IMR-90 (cell line): ENCODE data around the gene STT3A. TPM values are rescaled to one million over a fixed set of nuclear protein-coding genes. Genes with fewer than 3 reads are reported as not detected.

Experiments
- ATAC-seq: fragments of 200-7000 bp; cut with Tn5 transposase; 2 replicates; pipeline ENCODE4 v1.9.1; 2020; ENCODE audit warnings: low read depth, mild to moderate bottlenecking, moderate library complexity
- BruUV-seq: library from RNA; stranded (reverse); fragments of 400-500 nt; replicated peaks from 2 replicates; lab custom pipeline; 2021; lab: Mats Ljungman, UMichigan
- CTCF ChIA-PET: fragments of 300-600 bp; formaldehyde crosslinking; extraction: SDS; loops from one replicate; lab custom pipeline; 2021; ENCODE audit warnings: antibody characterized with exemption; lab: Yijun Ruan, JAX
- POLR2A ChIA-PET: fragments of 300-600 bp; sonication (Branson Sonifier 250); formaldehyde crosslinking; loops from one replicate; lab custom pipeline; 2022; ENCODE audit warnings: antibody characterized with exemption; ENCODE audit not compliant: unreplicated experiment; lab: Charles Lee
- DNase-seq: peaks from one replicate; pipeline ENCODE4 v3.0.0; 2013
- H2AFZ ChIP-seq: replicated peaks from 2 replicates; pipeline ENCODE3; 2013; ENCODE audit warnings: low read length, mild to moderate bottlenecking; ENCODE audit not compliant: poor library complexity
- H2AK5ac ChIP-seq: 2 replicates; pipeline ENCODE4 v1.6.1; 2013; ENCODE audit warnings: low read depth, low read length, inconsistent platforms
- H2AK9ac ChIP-seq: replicated peaks from 2 replicates; pipeline ENCODE3; 2013; ENCODE audit warnings: mild to moderate bottlenecking, low read depth, low read length, moderate library complexity; ENCODE audit not compliant: poor library complexity
- H2BK120ac ChIP-seq: 2 replicates; pipeline ENCODE4 v1.6.1; 2013; ENCODE audit warnings: low read depth, low read length, inconsistent platforms
- H2BK15ac ChIP-seq: 3 replicates; pipeline ENCODE4 v1.6.1; 2013; ENCODE audit warnings: low read depth, low read length, inconsistent platforms
- H2BK20ac ChIP-seq: 2 replicates; pipeline ENCODE4 v1.6.1; 2013; ENCODE audit warnings: low read depth, mild to moderate bottlenecking, inconsistent platforms, low read length, moderate library complexity
- H2BK5ac ChIP-seq: 2 replicates; pipeline ENCODE4 v1.6.1; 2013; ENCODE audit warnings: mild to moderate bottlenecking, low read depth, low read length, inconsistent platforms; ENCODE audit not compliant: poor library complexity, severe bottlenecking
- H3K14ac ChIP-seq: replicated peaks from 2 replicates; pipeline ENCODE4 v1.6.1; 2013; ENCODE audit warnings: low read depth, low read length, inconsistent platforms
- H3K18ac ChIP-seq: 2 replicates; pipeline ENCODE4 v1.6.1; 2013; ENCODE audit warnings: low read depth, low read length, control low read depth
- H3K23ac ChIP-seq: 2 replicates; pipeline ENCODE4 v1.6.1; 2013; ENCODE audit warnings: low read depth, low read length, inconsistent platforms
- H3K27ac ChIP-seq: 2 replicates; pipeline ENCODE4 v1.5.1; 2013; ENCODE audit warnings: mild to moderate bottlenecking, control low read depth, low read length; ENCODE audit not compliant: insufficient read depth
- H3K27me3 ChIP-seq: 2 replicates; pipeline ENCODE4 v1.6.1; 2013; ENCODE audit warnings: low read length; ENCODE audit not compliant: control insufficient read depth, insufficient read depth
- H3K36me3 ChIP-seq: 2 replicates; pipeline ENCODE4 v1.6.1; 2013; ENCODE audit warnings: low read length, mixed read lengths; ENCODE audit not compliant: control insufficient read depth, insufficient read depth
- H3K4ac ChIP-seq: 2 replicates; pipeline ENCODE4 v1.6.1; 2013; ENCODE audit warnings: low read depth, low read length, inconsistent platforms
- H3K4me1 ChIP-seq: 2 replicates; pipeline ENCODE4 v1.6.1; 2013; ENCODE audit warnings: low read length, mixed read lengths; ENCODE audit not compliant: control insufficient read depth, insufficient read depth
- H3K4me2 ChIP-seq: 2 replicates; pipeline ENCODE4 v1.6.1; 2013; ENCODE audit warnings: low read depth, mild to moderate bottlenecking, control low read depth, low read length, moderate library complexity
- H3K4me3 ChIP-seq: 2 replicates; pipeline ENCODE4 v1.5.1; 2013; ENCODE audit warnings: low read depth, mild to moderate bottlenecking, control low read depth, low read length, moderate library complexity; ENCODE audit not compliant: insufficient read depth
- H3K56ac ChIP-seq: 2 replicates; pipeline ENCODE4 v1.6.1; 2013; ENCODE audit warnings: low read length, inconsistent platforms; ENCODE audit not compliant: insufficient read depth; ENCODE audit errors: extremely low read depth
- H3K79me1 ChIP-seq, 2 experiments: 2 replicates each; pipeline ENCODE4 v1.6.1; 2013; ENCODE audit warnings: low read length in 2 of 2, inconsistent platforms in 1 of 2, low read depth in 1 of 2
- H3K9ac ChIP-seq: 2 replicates; pipeline ENCODE4 v1.6.1; 2013; ENCODE audit warnings: low read depth, low read length, control low read depth
- H3K9me1 ChIP-seq: 2 replicates; pipeline ENCODE4 v1.6.1; 2013; ENCODE audit warnings: low read length, inconsistent platforms; ENCODE audit not compliant: insufficient read depth
- H3K9me3 ChIP-seq: 2 replicates; pipeline ENCODE4 v1.6.1; 2013; ENCODE audit warnings: low read length; ENCODE audit not compliant: control insufficient read depth, insufficient read depth
- H4K20me1 ChIP-seq: 2 replicates; pipeline ENCODE4 v1.6.1; 2013; ENCODE audit warnings: low read length, inconsistent platforms; ENCODE audit not compliant: insufficient read depth
- H4K5ac ChIP-seq: 2 replicates; pipeline ENCODE4 v1.6.1; 2013; ENCODE audit warnings: mild to moderate bottlenecking, low read depth, low read length, control low read depth
- H4K8ac ChIP-seq, 2 experiments: 2 replicates each; pipeline ENCODE4 v1.6.1; 2013; ENCODE audit warnings: low read depth in 2 of 2, low read length in 2 of 2, control low read depth in 1 of 2, inconsistent platforms in 1 of 2
- H4K91ac ChIP-seq: 2 replicates; pipeline ENCODE4 v1.6.1; 2013; ENCODE audit warnings: low read depth, low read length, inconsistent platforms; ENCODE audit not compliant: insufficient read depth
- CHD1 ChIP-seq: IDR thresholded peaks from 2 replicates; pipeline ENCODE4 v1.6.1; 2012; ENCODE audit warnings: low read depth, low read length, improper control_type of control experiment
- MAFK ChIP-seq: IDR thresholded peaks from 2 replicates; pipeline ENCODE4 v1.6.1; 2012; ENCODE audit warnings: low read depth, low read length, improper control_type of control experiment
- MXI1 ChIP-seq: IDR thresholded peaks from 2 replicates; pipeline ENCODE4 v1.6.1; 2012; ENCODE audit warnings: low read depth, mild to moderate bottlenecking, low read length, moderate library complexity, borderline replicate concordance
- NFE2L2 ChIP-seq: fragments of 150-350 bp; IDR thresholded peaks from 2 replicates; pipeline ENCODE4 v1.6.1; 2016; ENCODE audit warnings: low read depth, mild to moderate bottlenecking, low read length
- POLR2A ChIP-seq: IDR thresholded peaks from 2 replicates; pipeline ENCODE4 v1.6.1; 2012; ENCODE audit warnings: mild to moderate bottlenecking, low read depth, low read length
- SMC3 ChIP-seq: fragments of 150-350 bp; IDR thresholded peaks from 2 replicates; pipeline ENCODE4 v1.6.1; 2016; ENCODE audit warnings: low read depth, mild to moderate bottlenecking, antibody characterized with exemption, low read length, moderate library complexity
- USF2 ChIP-seq: fragments of 150-350 bp; IDR thresholded peaks from 2 replicates; pipeline ENCODE4 v1.6.1; 2017; ENCODE audit warnings: mild to moderate bottlenecking, antibody characterized with exemption, low read length, low read depth
- WGBS, 2 experiments: methylation state at CpG; one replicate each; pipeline versions ENCODE4 v1.1.5 to v1.1.7; 2013; ENCODE audit warnings: missing lambda C conversion rate in 2 of 2; ENCODE audit not compliant: insufficient read length in 1 of 2; ENCODE audit errors: extremely low coverage in 2 of 2; 5-methylcytosine and 5-hydroxymethylcytosine counted together
- dilution Hi-C: fragments of 300-500 bp; cut with HindIII; formaldehyde crosslinking; loops from one replicate; pipeline ENCODE4 v1.14.3; 2018; ENCODE audit warnings: low sequenced_read_pairs; ENCODE audit not compliant: unreplicated experiment
- in situ Hi-C: fragments of 300-500 bp; cut with MboI; formaldehyde crosslinking; loops from 3 replicates; pipeline ENCODE4 v1.14.3; 2019; ENCODE audit warnings: low sequenced_read_pairs, inconsistent platforms, mixed read lengths
- intact Hi-C: fragments of 100-400 bp; cut with micrococcal nuclease; formaldehyde crosslinking; loops from 2 replicates; pipeline ENCODE4 v1.10.0; 2022
- polyA plus RNA-seq, 3 experiments: library from polyadenylated mRNA; depleted of rRNA; stranded (reverse); fragments of >200 nt; gene quantifications; 2 replicates each; pipeline ENCODE4 v1.2.3, GENCODE V29; 2012; ENCODE audit warnings: low replicate concordance in 1 of 3
- total RNA-seq: library from RNA; depleted of rRNA; stranded (reverse); fragments of >200 nt; gene quantifications from 2 replicates; pipeline ENCODE4 v1.2.3, GENCODE V29; 2012

STT3A gene
- total and polyA plus RNA-seq, 2 of the 4 experiments (the other 2 are of a cell fraction): 180 to 387 TPM

- no peak overlapping the region for H3K14ac ChIP-seq
- intact Hi-C loops (no loop called here), dilution Hi-C loops (no loop called here), in situ Hi-C loops (no loop called here)
- H3K56ac ChIP-seq: no peak overlapping the region
- peaks cover 0 to 5% of the 10 kb centered on the region in 2 experiments; a peak in 3 of 4 replicates for H3K79me1 ChIP-seq
- H3K27me3 ChIP-seq: no peaks in the 10 kb centered on the region
- H4K91ac ChIP-seq: no peak overlapping the region
- no peak overlapping the region for H2AFZ ChIP-seq
- no peak overlapping the region for H4K8ac ChIP-seq
- TF ChIP-seq NFE2L2: no peak
- TF ChIP-seq MXI1: no peak
- no peak for TF ChIP-seq USF2
- no peak for TF ChIP-seq SMC3
- TF ChIP-seq CHD1: no peak
- no peak for TF ChIP-seq MAFK
- no peak for TF ChIP-seq POLR2A
- ChIA-PET CTCF (no interaction called here), POLR2A (no interaction called here)
- DNase-seq: no peak
- no peaks in the 10 kb centered on the region for H3K4me1 ChIP-seq
- BruUV-seq: no TSS peak
- H3K27ac ChIP-seq: no peak overlapping the region
- no peak overlapping the region for H2AK9ac ChIP-seq
- H3K9me3 ChIP-seq: no peaks in the 10 kb centered on the region
- WGBS, 2 experiments: 88% methylated on average over 1 of the region's 1 CpG; no CpG with 5 or more reads in 1 of the 2 experiments
- H4K5ac ChIP-seq: no peak overlapping the region
- H2BK15ac ChIP-seq: no peak overlapping the region
- no peak overlapping the region for H2AK5ac ChIP-seq
- no peaks in the 10 kb centered on the region for H3K9me1 ChIP-seq
- no peak overlapping the region for H3K9ac ChIP-seq
- H3K4me2 ChIP-seq: no peak overlapping the region
- H2BK20ac ChIP-seq: no peak overlapping the region
- no peak for ATAC-seq
- no peak overlapping the region for H2BK120ac ChIP-seq
- peaks cover 16% of the 10 kb centered on the region for H3K36me3 ChIP-seq
- no peaks in the 10 kb centered on the region for H4K20me1 ChIP-seq
- H3K18ac ChIP-seq: no peak overlapping the region
- no peak overlapping the region for H3K4ac ChIP-seq
- no peak overlapping the region for H3K23ac ChIP-seq
- no peak overlapping the region for H3K4me3 ChIP-seq
- no peak overlapping the region for H2BK5ac ChIP-seq
Observed at GRCh38 chr11:125638315-125638714, 45.7 kb downstream of the STT3A start.
